GM12878 (cell line): Measurements from ENCODE around the gene HUS1B. TPM values are rescaled to one million over a fixed set of nuclear protein-coding genes. Genes with fewer than 3 reads are reported as not detected.
A peak's percentile ranks its signal among the peaks of the same experiment; 100 is the strongest.

Experiments used
- ATF7 ChIP-seq: fragments of 450-650 bp; IDR thresholded peaks from 2 replicates; pipeline ENCODE4 v1.6.1; 2016; ENCODE audit warnings: low read depth, mild to moderate bottlenecking
- EP300 ChIP-seq, 2 experiments: fragments of 150-350 bp in 1 of 2; IDR thresholded peaks; 2 replicates each; pipeline ENCODE4 v1.6.1; 2011 to 2012; ENCODE audit warnings: low read depth in 2 of 2, low read length in 2 of 2, borderline replicate concordance in 1 of 2, improper control_type of control experiment in 1 of 2, inconsistent platforms in 1 of 2; ENCODE audit not compliant: control insufficient read depth in 1 of 2
- FOXK2 ChIP-seq: fragments of 450-650 bp; IDR thresholded peaks from 2 replicates; pipeline ENCODE4 v1.6.1; 2017; ENCODE audit warnings: mild to moderate bottlenecking, moderate library complexity
- HDAC2 ChIP-seq: fragments of 200-600 bp; sonication (generic); IDR thresholded peaks from 2 replicates; pipeline ENCODE4 v1.6.1; 2017
- LARP7 ChIP-seq: fragments of 450-650 bp; IDR thresholded peaks from 2 replicates; pipeline ENCODE4 v1.6.1; 2017; ENCODE audit warnings: mild to moderate bottlenecking
- MXI1 ChIP-seq: fragments of 150-350 bp; IDR thresholded peaks from 2 replicates; pipeline ENCODE4 v1.6.1; 2011; ENCODE audit warnings: low read depth, mild to moderate bottlenecking, inconsistent platforms, low read length, improper control_type of control experiment
- MYC ChIP-seq: IDR thresholded peaks from 2 replicates; pipeline ENCODE4 v1.6.1; 2011; ENCODE audit warnings: mild to moderate bottlenecking, low read length, moderate library complexity, inconsistent platforms; ENCODE audit not compliant: insufficient read depth, insufficient replicate concordance, insufficient read length, severe bottlenecking
- NBN ChIP-seq: fragments of 450-650 bp; IDR thresholded peaks from 2 replicates; pipeline ENCODE4 v1.6.1; 2016
- NFYB ChIP-seq: IDR thresholded peaks from 2 replicates; pipeline ENCODE4 v1.6.1; 2011; ENCODE audit warnings: low read depth, mild to moderate bottlenecking, low read length, improper control_type of control experiment, moderate library complexity; ENCODE audit not compliant: insufficient read depth
- NR2C1 ChIP-seq: fragments of 450-650 bp; IDR thresholded peaks from 2 replicates; pipeline ENCODE4 v1.6.1; 2017; ENCODE audit warnings: antibody characterized with exemption, mild to moderate bottlenecking, moderate library complexity
- PAX5 ChIP-seq: IDR thresholded peaks from 2 replicates; pipeline ENCODE4 v1.6.1; 2011; ENCODE audit warnings: low read depth, low read length, borderline replicate concordance
- RAD51 ChIP-seq: fragments of 450-650 bp; IDR thresholded peaks from 2 replicates; pipeline ENCODE4 v1.6.1; 2016; ENCODE audit warnings: moderate library complexity, mild to moderate bottlenecking, inconsistent platforms
- SPI1 ChIP-seq: IDR thresholded peaks from 2 replicates; pipeline ENCODE4 v1.6.1; 2011; ENCODE audit warnings: low read depth, mild to moderate bottlenecking, low read length, moderate library complexity, borderline replicate concordance; ENCODE audit not compliant: insufficient read depth
- SRF ChIP-seq, 2 experiments: IDR thresholded peaks; 2 replicates each; pipeline ENCODE4 v1.6.1; 2011; ENCODE audit warnings: low read depth in 2 of 2, low read length in 2 of 2, mild to moderate bottlenecking in 1 of 2, moderate library complexity in 1 of 2
- STAT1 ChIP-seq: fragments of 450-650 bp; conservative IDR thresholded peaks from 2 replicates; pipeline ENCODE4 v1.6.1; 2014; ENCODE audit warnings: antibody characterized with exemption, mild to moderate bottlenecking
- polyA plus RNA-seq, 11 experiments: library from polyadenylated mRNA; depleted of rRNA in 4 of 11; unstranded in 6 of 11; stranded (reverse) in 5 of 11; fragments of >200 nt; fragmentation: Nextera tagmentation in 4 of 11; fragmentation: Illumina TruSeq in 1 of 11; extraction: Ambion mirVana in 4 of 11; extraction: Trizol in 1 of 11; gene quantifications; 1 replicate in 1 of 11; 2 replicates in 10 of 11; pipeline versions ENCODE4 v1.2.1 to v1.2.3, GENCODE V29; 2011 to 2016; ENCODE audit warnings: inconsistent platforms in 2 of 11, missing spikeins in 2 of 11, low read depth in 1 of 11
- total RNA-seq, 4 experiments: library from RNA; depleted of rRNA in 3 of 4; stranded (reverse); fragments of >200 nt in 3 of 4; fragmentation: Illumina TruSeq in 1 of 4; extraction: Trizol in 1 of 4; gene quantifications; 2 replicates each; pipeline versions ENCODE4 v1.2.1 to v1.2.3, GENCODE V29; 2013 to 2021
- TF ChIP-seq, protein P1 (sequence below): fragments of 450-650 bp; IDR thresholded peaks from 2 replicates; pipeline ENCODE4 v1.6.1; 2017; ENCODE audit warnings: mild to moderate bottlenecking, low read depth, inconsistent platforms; ENCODE audit not compliant: poor library complexity, severe bottlenecking
- TF ChIP-seq, protein P2 (sequence below): fragments of 450-650 bp; IDR thresholded peaks from 2 replicates; pipeline ENCODE4 v1.6.1; 2016; ENCODE audit warnings: mild to moderate bottlenecking
- TF ChIP-seq, protein P3 (sequence below): fragments of 450-650 bp; IDR thresholded peaks from 2 replicates; pipeline ENCODE4 v1.6.1; 2016; ENCODE audit warnings: mild to moderate bottlenecking, moderate library complexity, borderline replicate concordance
- TF ChIP-seq, protein P4 (sequence below): IDR thresholded peaks from 2 replicates; pipeline ENCODE4 v1.6.1; 2011; ENCODE audit warnings: mild to moderate bottlenecking, low read depth, low read length, moderate library complexity; ENCODE audit not compliant: insufficient replicate concordance

The HUS1B gene
- total and polyA plus RNA-seq, 10 of the 15 experiments (the other 5 are each of a cell fraction or from before 2014, with no cell fraction given), result 0.11 to 1.3 (median 0.68) TPM; not detected in 3

DNA sequence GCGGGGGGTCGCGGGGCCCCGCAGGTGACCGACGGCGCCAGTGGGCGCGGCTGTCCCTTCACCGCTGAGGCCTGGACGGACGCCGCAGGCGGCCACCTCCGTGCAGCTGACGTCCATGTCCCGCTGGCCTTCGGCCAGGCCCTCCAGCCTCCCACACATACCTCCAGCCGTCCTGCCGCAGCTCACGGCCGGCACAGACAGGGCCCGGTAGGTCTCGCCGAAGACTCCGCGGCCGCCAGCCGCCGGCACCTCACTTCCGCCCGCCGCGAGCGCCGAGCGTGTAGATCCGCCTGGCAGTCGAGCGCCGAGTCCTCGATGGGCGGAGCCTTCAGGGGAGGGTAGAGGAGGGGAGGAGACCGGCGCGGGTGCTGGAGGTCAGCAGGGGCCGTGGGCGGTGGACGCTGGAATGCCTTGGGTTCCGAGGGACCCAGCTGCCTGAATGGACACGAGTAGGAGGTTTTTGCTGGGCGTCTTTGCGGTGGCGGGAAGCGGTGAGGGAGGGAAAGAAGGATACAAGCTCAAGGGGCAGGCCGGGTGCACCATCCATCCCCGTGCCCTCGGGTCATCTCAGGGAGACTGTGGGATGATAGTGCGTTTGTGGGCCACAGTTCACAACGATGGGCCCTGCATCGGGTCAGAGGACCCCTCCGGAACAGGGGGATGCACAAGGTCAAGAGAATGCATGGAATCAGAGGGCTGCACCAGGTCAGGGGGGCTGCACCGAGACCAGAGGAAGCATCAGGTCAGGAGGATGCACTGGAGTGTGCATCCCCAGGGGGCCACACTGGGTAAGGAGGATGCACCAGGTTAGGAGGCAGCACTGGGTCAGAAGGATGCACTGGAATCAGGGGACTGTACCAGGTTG is 36.2 kb upstream of the HUS1B start, which contains the start of gene EXOC2 (continued):
- TF ChIP-seq, protein P1, sequence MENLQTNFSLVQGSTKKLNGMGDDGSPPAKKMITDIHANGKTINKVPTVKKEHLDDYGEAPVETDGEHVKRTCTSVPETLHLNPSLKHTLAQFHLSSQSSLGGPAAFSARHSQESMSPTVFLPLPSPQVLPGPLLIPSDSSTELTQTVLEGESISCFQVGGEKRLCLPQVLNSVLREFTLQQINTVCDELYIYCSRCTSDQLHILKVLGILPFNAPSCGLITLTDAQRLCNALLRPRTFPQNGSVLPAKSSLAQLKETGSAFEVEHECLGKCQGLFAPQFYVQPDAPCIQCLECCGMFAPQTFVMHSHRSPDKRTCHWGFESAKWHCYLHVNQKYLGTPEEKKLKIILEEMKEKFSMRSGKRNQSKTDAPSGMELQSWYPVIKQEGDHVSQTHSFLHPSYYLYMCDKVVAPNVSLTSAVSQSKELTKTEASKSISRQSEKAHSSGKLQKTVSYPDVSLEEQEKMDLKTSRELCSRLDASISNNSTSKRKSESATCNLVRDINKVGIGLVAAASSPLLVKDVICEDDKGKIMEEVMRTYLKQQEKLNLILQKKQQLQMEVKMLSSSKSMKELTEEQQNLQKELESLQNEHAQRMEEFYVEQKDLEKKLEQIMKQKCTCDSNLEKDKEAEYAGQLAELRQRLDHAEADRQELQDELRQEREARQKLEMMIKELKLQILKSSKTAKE, result no peak
- TF ChIP-seq FOXK2 (peak; percentile 63; the same call in 1 of the 2 replicates), SRF (IDR thresholded peaks at IDR 0.05; ENCODE audit: low read depth in 2 of 2, low read length in 2 of 2) (peak; percentile 99 to 100), NBN (peak; percentile 69), LARP7 (peak; percentile 86), NR2C1 (0 out of 2 replicates have a peak, but pooled peaks have one; percentile 45), HDAC2 (no peak), MXI1 (peak; percentile 91), ATF7 (no peak), PAX5 (peak; percentile 46; the same call in 1 of the 2 replicates), EP300 (IDR thresholded peaks at IDR 0.05; ENCODE audit: borderline replicate concordance in 1 of 2, control insufficient read depth in 1 of 2, low read depth in 2 of 2, low read length in 2 of 2) (no peak), STAT1 (peak; percentile 72; the same call in 1 of the 2 replicates), RAD51 (peak; percentile 50; the same call in 1 of the 2 replicates), NFYB (no peak), SPI1 (peak; percentile 66; the same call in 1 of the 2 replicates), MYC (no peak)
- TF ChIP-seq, protein P2, sequence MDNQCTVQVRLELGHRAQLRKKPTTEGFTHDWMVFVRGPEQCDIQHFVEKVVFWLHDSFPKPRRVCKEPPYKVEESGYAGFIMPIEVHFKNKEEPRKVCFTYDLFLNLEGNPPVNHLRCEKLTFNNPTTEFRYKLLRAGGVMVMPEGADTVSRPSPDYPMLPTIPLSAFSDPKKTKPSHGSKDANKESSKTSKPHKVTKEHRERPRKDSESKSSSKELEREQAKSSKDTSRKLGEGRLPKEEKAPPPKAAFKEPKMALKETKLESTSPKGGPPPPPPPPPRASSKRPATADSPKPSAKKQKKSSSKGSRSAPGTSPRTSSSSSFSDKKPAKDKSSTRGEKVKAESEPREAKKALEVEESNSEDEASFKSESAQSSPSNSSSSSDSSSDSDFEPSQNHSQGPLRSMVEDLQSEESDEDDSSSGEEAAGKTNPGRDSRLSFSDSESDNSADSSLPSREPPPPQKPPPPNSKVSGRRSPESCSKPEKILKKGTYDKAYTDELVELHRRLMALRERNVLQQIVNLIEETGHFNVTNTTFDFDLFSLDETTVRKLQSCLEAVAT, result peak; percentile 100
- TF ChIP-seq, protein P3, sequence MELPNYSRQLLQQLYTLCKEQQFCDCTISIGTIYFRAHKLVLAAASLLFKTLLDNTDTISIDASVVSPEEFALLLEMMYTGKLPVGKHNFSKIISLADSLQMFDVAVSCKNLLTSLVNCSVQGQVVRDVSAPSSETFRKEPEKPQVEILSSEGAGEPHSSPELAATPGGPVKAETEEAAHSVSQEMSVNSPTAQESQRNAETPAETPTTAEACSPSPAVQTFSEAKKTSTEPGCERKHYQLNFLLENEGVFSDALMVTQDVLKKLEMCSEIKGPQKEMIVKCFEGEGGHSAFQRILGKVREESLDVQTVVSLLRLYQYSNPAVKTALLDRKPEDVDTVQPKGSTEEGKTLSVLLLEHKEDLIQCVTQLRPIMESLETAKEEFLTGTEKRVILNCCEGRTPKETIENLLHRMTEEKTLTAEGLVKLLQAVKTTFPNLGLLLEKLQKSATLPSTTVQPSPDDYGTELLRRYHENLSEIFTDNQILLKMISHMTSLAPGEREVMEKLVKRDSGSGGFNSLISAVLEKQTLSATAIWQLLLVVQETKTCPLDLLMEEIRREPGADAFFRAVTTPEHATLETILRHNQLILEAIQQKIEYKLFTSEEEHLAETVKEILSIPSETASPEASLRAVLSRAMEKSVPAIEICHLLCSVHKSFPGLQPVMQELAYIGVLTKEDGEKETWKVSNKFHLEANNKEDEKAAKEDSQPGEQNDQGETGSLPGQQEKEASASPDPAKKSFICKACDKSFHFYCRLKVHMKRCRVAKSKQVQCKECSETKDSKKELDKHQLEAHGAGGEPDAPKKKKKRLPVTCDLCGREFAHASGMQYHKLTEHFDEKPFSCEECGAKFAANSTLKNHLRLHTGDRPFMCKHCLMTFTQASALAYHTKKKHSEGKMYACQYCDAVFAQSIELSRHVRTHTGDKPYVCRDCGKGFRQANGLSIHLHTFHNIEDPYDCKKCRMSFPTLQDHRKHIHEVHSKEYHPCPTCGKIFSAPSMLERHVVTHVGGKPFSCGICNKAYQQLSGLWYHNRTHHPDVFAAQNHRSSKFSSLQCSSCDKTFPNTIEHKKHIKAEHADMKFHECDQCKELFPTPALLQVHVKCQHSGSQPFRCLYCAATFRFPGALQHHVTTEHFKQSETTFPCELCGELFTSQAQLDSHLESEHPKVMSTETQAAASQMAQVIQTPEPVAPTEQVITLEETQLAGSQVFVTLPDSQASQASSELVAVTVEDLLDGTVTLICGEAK, result peak; percentile 83
- TF ChIP-seq, protein P4, sequence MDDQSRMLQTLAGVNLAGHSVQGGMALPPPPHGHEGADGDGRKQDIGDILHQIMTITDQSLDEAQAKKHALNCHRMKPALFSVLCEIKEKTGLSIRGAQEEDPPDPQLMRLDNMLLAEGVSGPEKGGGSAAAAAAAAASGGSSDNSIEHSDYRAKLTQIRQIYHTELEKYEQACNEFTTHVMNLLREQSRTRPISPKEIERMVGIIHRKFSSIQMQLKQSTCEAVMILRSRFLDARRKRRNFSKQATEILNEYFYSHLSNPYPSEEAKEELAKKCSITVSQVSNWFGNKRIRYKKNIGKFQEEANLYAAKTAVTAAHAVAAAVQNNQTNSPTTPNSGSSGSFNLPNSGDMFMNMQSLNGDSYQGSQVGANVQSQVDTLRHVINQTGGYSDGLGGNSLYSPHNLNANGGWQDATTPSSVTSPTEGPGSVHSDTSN, result no peak
